ENCODE measurements around the gene AIRE. TPM values are rescaled to one million over a fixed set of nuclear protein-coding genes. Genes with fewer than 3 reads are reported as not detected.

The AIRE gene
- total and polyA plus RNA-seq, 2 donors from 2014 or later = 0.09 to 0.25 TPM

DNA sequence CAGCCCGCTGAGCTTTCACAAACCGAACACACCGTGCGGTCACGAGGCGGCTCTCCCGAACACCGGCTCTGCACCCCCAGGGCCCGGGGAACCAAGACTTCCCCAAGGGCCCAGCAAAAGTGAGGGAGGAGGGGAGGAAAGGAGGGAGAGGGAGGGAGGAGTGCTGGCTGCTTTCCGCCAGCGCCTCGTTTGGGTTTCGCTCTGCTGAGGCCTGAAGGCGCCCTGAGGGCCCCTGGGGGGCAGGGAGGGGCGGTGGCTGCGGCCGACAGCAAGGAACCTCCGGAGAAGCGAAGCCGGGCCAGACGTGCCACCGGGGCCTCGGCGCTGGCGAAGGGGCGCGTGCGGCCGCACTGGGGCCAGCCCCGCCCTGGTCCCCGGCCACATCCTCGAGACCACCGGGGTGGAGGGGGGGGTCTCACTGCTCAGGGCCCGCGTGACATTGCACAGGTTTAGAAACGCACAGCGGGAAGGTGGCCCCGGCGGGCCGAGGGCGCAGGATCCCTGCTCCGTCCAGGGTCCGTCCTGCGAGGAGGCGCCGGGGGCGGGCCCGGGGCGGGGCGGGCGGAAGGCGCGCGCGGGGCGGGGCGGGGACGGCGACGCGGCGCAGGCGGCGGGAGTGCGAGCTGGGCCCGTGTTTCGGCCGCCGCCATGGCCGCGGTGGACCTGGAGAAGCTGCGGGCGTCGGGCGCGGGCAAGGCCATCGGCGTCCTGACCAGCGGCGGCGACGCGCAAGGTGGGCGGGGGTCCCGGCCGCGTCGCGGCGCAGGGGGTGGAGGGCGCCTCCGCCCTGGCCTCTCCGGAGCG lies 14.0 kb downstream of the AIRE start, which contains the start of gene PFKL:
TSS of gene PFKL (plus strand) at position 596 of the 804 bp plus-strand sequence. CDS start at position 649, 53 bp downstream.
- no peaks in the 10 kb centered on the region for H3K9me3 ChIP-seq (ENCODE audit: control insufficient read depth in 2 of 3, insufficient read depth in 1 of 3, low read length in 3 of 3)
- intact Hi-C loops (cut with DNase I) = no loop called here
- H3K36me3 ChIP-seq (ENCODE audit: control insufficient read depth in 2 of 3, insufficient read depth in 3 of 3, low read length in 3 of 3) = no peaks in the 10 kb centered on the region
- H3K27ac ChIP-seq (ENCODE audit: low read depth in 2 of 2, low read length in 2 of 2) = peak within 1 kb of the TSS; percentile 96 to 98
- H3K27me3 ChIP-seq (ENCODE audit: control insufficient read depth, insufficient read depth, low read length) = no peaks in the 10 kb centered on the region
- no peak for TF ChIP-seq CTCF (IDR thresholded peaks at IDR 0.05; ENCODE audit: borderline replicate concordance, extremely low read depth, insufficient read depth)
- peak within 1 kb of the TSS; percentile 51 to 77 (median 71) for H3K4me3 ChIP-seq (ENCODE audit: low read length in 3 of 3)
- H3K9ac ChIP-seq (ENCODE audit: low read length in 3 of 3) = peak within 1 kb of the TSS in 2 of 3 donors; percentile 77 to 81
- peaks cover 0 to 43% (median 16%) of the 10 kb centered on the region in 3 donors for H3K4me1 ChIP-seq (ENCODE audit: control insufficient read depth in 2 of 3, insufficient read depth in 2 of 3, low read depth in 1 of 3, low read length in 3 of 3)
- no peak for FAIRE-seq
- peak; percentile 70 to 92 (median 81) for DNase-seq

DNA sequence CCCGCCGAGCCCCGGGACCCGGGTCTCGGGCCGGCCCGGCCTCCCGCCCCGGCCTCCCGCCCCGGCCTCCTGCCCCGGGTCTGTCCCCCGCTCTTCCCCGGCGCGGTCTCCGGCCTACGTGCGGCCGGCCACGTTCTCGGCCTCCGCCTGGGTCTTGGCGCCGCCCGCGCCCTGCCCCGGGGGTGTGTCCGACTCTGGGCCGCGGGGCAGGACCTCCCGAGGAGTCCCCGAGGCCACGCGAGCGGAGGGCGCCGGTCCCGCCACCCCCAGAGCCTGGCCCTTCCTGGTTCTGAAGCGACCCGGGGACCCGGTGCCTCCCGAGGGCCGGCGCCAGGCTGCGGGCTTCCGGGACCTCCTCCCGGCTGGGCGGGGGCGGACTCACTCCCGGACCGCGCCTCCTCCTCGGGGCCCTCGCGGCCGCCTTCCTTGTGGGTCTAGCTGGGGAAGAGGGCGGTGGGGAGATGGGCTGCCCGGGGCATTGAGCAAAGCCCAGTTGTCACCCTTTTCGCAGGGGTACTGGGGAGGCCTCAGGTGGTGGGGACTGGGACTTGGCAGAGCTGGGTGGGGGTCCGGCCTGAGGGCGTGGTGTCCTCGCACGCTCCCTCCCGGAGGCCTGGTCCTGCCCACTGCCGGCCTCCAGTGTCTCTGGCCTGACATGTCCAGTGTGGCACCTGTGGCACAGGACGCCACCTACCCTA lies 14.7 kb downstream of the AIRE start:
- Histone ChIP-seq H3K27ac (ENCODE audit: low read depth in 2 of 2, low read length in 2 of 2) (peak overlapping the region; percentile 72 to 96), H3K4me3 (ENCODE audit: low read length in 3 of 3) (peak overlapping the region; percentile 51 to 77 (median 71)), H3K9ac (ENCODE audit: low read length in 3 of 3) (peak overlapping the region in 2 of 3 donors; percentile 75 to 81), H3K9me3 (ENCODE audit: control insufficient read depth in 2 of 3, insufficient read depth in 1 of 3, low read length in 3 of 3) (no peaks in the 10 kb centered on the region), H3K36me3 (ENCODE audit: control insufficient read depth in 2 of 3, insufficient read depth in 3 of 3, low read length in 3 of 3) (no peaks in the 10 kb centered on the region), H3K27me3 (ENCODE audit: control insufficient read depth, insufficient read depth, low read length) (no peaks in the 10 kb centered on the region), H3K4me1 (ENCODE audit: control insufficient read depth in 2 of 3, insufficient read depth in 2 of 3, low read depth in 1 of 3, low read length in 3 of 3) (peaks cover 0 to 43% (median 23%) of the 10 kb centered on the region in 3 donors)
- no peak for TF ChIP-seq CTCF (IDR thresholded peaks at IDR 0.05; ENCODE audit: borderline replicate concordance, extremely low read depth, insufficient read depth)
- intact Hi-C loops (cut with DNase I) = no loop called here
- FAIRE-seq = no peak
- peak; percentile 50 to 94 (median 81) for DNase-seq

DNA sequence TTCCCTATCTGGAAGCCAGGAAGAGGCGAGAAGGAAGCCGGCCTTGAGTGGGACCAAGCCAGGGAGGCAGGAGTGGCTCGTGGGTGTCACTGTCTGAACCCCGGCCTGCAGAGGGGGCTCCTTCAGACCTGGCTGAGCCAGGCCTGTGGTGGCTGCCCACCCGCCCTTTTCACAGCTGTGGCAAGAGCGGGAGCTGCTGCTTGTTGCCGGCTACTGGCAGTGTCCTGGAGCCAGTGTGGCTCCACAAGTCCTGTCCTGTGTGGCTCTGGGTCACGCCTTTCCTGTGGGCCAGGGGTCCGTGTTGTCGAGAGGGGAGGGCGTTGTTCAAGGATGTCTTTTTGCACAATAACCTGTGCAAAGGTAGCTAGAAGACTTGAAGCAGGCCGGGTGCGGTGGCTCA lies 15.5 kb downstream of the AIRE start:
- no peak for TF ChIP-seq CTCF (IDR thresholded peaks at IDR 0.05; ENCODE audit: borderline replicate concordance, extremely low read depth, insufficient read depth)
- DNase-seq (no peak), FAIRE-seq (no peak)
- Histone ChIP-seq H3K27ac (ENCODE audit: low read depth in 2 of 2, low read length in 2 of 2) (peak overlapping the region; percentile 72 to 96), H3K9ac (ENCODE audit: low read length in 3 of 3) (peak overlapping the region in 2 of 3 donors; percentile 75 to 81), H3K36me3 (ENCODE audit: control insufficient read depth in 2 of 3, insufficient read depth in 3 of 3, low read length in 3 of 3) (no peaks in the 10 kb centered on the region), H3K4me1 (ENCODE audit: control insufficient read depth in 2 of 3, insufficient read depth in 2 of 3, low read depth in 1 of 3, low read length in 3 of 3) (peaks cover 0 to 51% (median 27%) of the 10 kb centered on the region in 3 donors), H3K9me3 (ENCODE audit: control insufficient read depth in 2 of 3, insufficient read depth in 1 of 3, low read length in 3 of 3) (no peaks in the 10 kb centered on the region), H3K4me3 (ENCODE audit: low read length in 3 of 3) (peak overlapping the region in 2 of 3 donors; percentile 71 to 77), H3K27me3 (ENCODE audit: control insufficient read depth, insufficient read depth, low read length) (no peaks in the 10 kb centered on the region)
- intact Hi-C loops (cut with DNase I) = no loop called here
